T-helper 1 cell treated with Interleukin-12 subunit alpha and Interleukin-12 subunit beta and Interleukin-4 antibody, amounts not matched to agents 30 μg/mL and 1 μg/mL, for 36 hours (primary cell): ENCODE measurements around the gene TLR3.
A peak's percentile ranks its signal among the peaks of the same experiment; 100 is the strongest.

ENCODE experiments used
- H3K27ac Mint-ChIP-seq: one replicate; pipeline ENCODE4 v1.8.0; 2021; ENCODE audit warnings: mild to moderate bottlenecking, mixed read lengths
- H3K27me3 Mint-ChIP-seq: one replicate; pipeline ENCODE4 v1.8.0; 2021; ENCODE audit warnings: low read depth, mixed read lengths
- H3K36me3 Mint-ChIP-seq: one replicate; pipeline ENCODE4 v1.8.0; 2021; ENCODE audit warnings: low read depth, mixed read lengths
- H3K4me1 Mint-ChIP-seq: one replicate; pipeline ENCODE4 v1.8.0; 2021; ENCODE audit warnings: low read depth, mixed read lengths
- H3K4me3 Mint-ChIP-seq: one replicate; pipeline ENCODE4 v1.8.0; 2021; ENCODE audit warnings: mild to moderate bottlenecking, moderate library complexity, mixed read lengths
- H3K9me3 Mint-ChIP-seq: one replicate; pipeline ENCODE4 v1.8.0; 2021; ENCODE audit warnings: mixed read lengths

TLR3 gene

GRCh38 chr4:186105647-186106321, 36.8 kb downstream of the TLR3 start:
- Mint-ChIP-seq H3K27me3 (peaks cover 58% of the 10 kb centered on the region), H3K9me3 (no peaks in the 10 kb centered on the region), H3K4me3 (peak overlapping the region; percentile 67), H3K36me3 (no peaks in the 10 kb centered on the region), H3K4me1 (peaks cover 4% of the 10 kb centered on the region), H3K27ac (no peak overlapping the region)

- H3K27ac Mint-ChIP-seq = no peak overlapping the region
- no peaks in the 10 kb centered on the region for H3K36me3 Mint-ChIP-seq
- H3K4me1 Mint-ChIP-seq = peaks cover 4% of the 10 kb centered on the region
- peaks cover 52% of the 10 kb centered on the region for H3K27me3 Mint-ChIP-seq
- no peak overlapping the region for H3K4me3 Mint-ChIP-seq
- H3K9me3 Mint-ChIP-seq = no peaks in the 10 kb centered on the region
These were observed 39.0 kb downstream of the TLR3 start for GRCh38 chr4:186107947-186108346.

GRCh38 chr4:186108391-186108790, 39.4 kb downstream of the TLR3 start:
- H3K4me3 Mint-ChIP-seq = no peak overlapping the region
- peaks cover 4% of the 10 kb centered on the region for H3K4me1 Mint-ChIP-seq
- no peaks in the 10 kb centered on the region for H3K9me3 Mint-ChIP-seq
- no peaks in the 10 kb centered on the region for H3K36me3 Mint-ChIP-seq
- peaks cover 47% of the 10 kb centered on the region for H3K27me3 Mint-ChIP-seq
- H3K27ac Mint-ChIP-seq = no peak overlapping the region

GRCh38 chr4:186109245-186109644, 40.3 kb downstream of the TLR3 start:
- Mint-ChIP-seq H3K27me3 (peaks cover 39% of the 10 kb centered on the region), H3K36me3 (no peaks in the 10 kb centered on the region), H3K4me1 (peaks cover 4% of the 10 kb centered on the region), H3K9me3 (no peaks in the 10 kb centered on the region), H3K4me3 (no peak overlapping the region), H3K27ac (no peak overlapping the region)

GRCh38 chr4:186116697-186117096, 47.7 kb downstream of the TLR3 start:
- Mint-ChIP-seq H3K4me1 (no peaks in the 10 kb centered on the region), H3K27me3 (peaks cover 8% of the 10 kb centered on the region), H3K4me3 (no peak overlapping the region), H3K9me3 (no peaks in the 10 kb centered on the region), H3K27ac (no peak overlapping the region), H3K36me3 (no peaks in the 10 kb centered on the region)

GRCh38 chr4:186118582-186118981, 49.6 kb downstream of the TLR3 start:
- Mint-ChIP-seq H3K4me1 (no peaks in the 10 kb centered on the region), H3K9me3 (no peaks in the 10 kb centered on the region), H3K4me3 (no peak overlapping the region), H3K27me3 (peaks cover 8% of the 10 kb centered on the region), H3K27ac (no peak overlapping the region), H3K36me3 (no peaks in the 10 kb centered on the region)

GRCh38 chr4:186121057-186121456, 52.1 kb downstream of the TLR3 start:
- Mint-ChIP-seq H3K27me3 (peaks cover 8% of the 10 kb centered on the region), H3K4me1 (no peaks in the 10 kb centered on the region), H3K4me3 (no peak overlapping the region), H3K9me3 (no peaks in the 10 kb centered on the region), H3K36me3 (no peaks in the 10 kb centered on the region), H3K27ac (no peak overlapping the region)

GRCh38 chr4:186128842-186129241, 59.9 kb downstream of the TLR3 start:
- Mint-ChIP-seq H3K27me3 (no peaks in the 10 kb centered on the region), H3K4me1 (peaks cover 4% of the 10 kb centered on the region), H3K4me3 (no peak overlapping the region), H3K9me3 (no peaks in the 10 kb centered on the region), H3K27ac (no peak overlapping the region), H3K36me3 (no peaks in the 10 kb centered on the region)

- no peak overlapping the region for H3K4me3 Mint-ChIP-seq
- peaks cover 5% of the 10 kb centered on the region for H3K27me3 Mint-ChIP-seq
- H3K27ac Mint-ChIP-seq = no peak overlapping the region
- no peaks in the 10 kb centered on the region for H3K9me3 Mint-ChIP-seq
- H3K36me3 Mint-ChIP-seq = no peaks in the 10 kb centered on the region
- H3K4me1 Mint-ChIP-seq = peaks cover 10% of the 10 kb centered on the region
These were observed 63.0 kb downstream of the TLR3 start for GRCh38 chr4:186131935-186132334.

GRCh38 chr4:186132577-186133242, 63.8 kb downstream of the TLR3 start:
- Mint-ChIP-seq H3K27me3 (peaks cover 6% of the 10 kb centered on the region), H3K36me3 (no peaks in the 10 kb centered on the region), H3K4me1 (peaks cover 10% of the 10 kb centered on the region), H3K9me3 (no peaks in the 10 kb centered on the region), H3K4me3 (no peak overlapping the region), H3K27ac (no peak overlapping the region)

- peaks cover 10% of the 10 kb centered on the region for H3K4me1 Mint-ChIP-seq
- no peak overlapping the region for H3K27ac Mint-ChIP-seq
- H3K4me3 Mint-ChIP-seq = no peak overlapping the region
- H3K9me3 Mint-ChIP-seq = no peaks in the 10 kb centered on the region
- no peaks in the 10 kb centered on the region for H3K36me3 Mint-ChIP-seq
- peaks cover 10% of the 10 kb centered on the region for H3K27me3 Mint-ChIP-seq
These were observed 65.3 kb downstream of the TLR3 start for GRCh38 chr4:186134257-186134656.

- Mint-ChIP-seq H3K36me3 (no peaks in the 10 kb centered on the region), H3K4me1 (peaks cover 10% of the 10 kb centered on the region), H3K4me3 (no peak overlapping the region), H3K9me3 (no peaks in the 10 kb centered on the region), H3K27me3 (peaks cover 10% of the 10 kb centered on the region), H3K27ac (no peak overlapping the region)
These were observed 65.9 kb downstream of the TLR3 start for GRCh38 chr4:186134861-186135260.

GRCh38 chr4:186137196-186137794, 68.3 kb downstream of the TLR3 start:
- H3K36me3 Mint-ChIP-seq = no peaks in the 10 kb centered on the region
- H3K4me3 Mint-ChIP-seq = no peak overlapping the region
- peaks cover 9% of the 10 kb centered on the region for H3K4me1 Mint-ChIP-seq
- no peaks in the 10 kb centered on the region for H3K9me3 Mint-ChIP-seq
- peaks cover 24% of the 10 kb centered on the region for H3K27me3 Mint-ChIP-seq
- H3K27ac Mint-ChIP-seq = no peak overlapping the region
